Mesenteric fat pad (tissue), 1 donor: ENCODE data around the gene CRIM1. TPM values are rescaled to one million over a fixed set of nuclear protein-coding genes. Genes with fewer than 3 reads are reported as not detected.
"Not testable (repeated sequence)": the region's sequence is repeated elsewhere in the genome, so short reads cannot be mapped to it uniquely, and the experiment has no call there.

ENCODE experiments used
- DNase-seq: peaks from one replicate; pipeline ENCODE4 v3.0.0-alpha.2; 2020; ENCODE audit warnings: low spot score
- total RNA-seq: library from RNA; stranded (reverse); fragmentation: NEBNext Ultra II Directional; extraction: Animal tissue kit (Norgen Biotek cat#: 25700); gene quantifications from one replicate; pipeline ENCODE4 v1.2.1, GENCODE V29; 2021
- donor health status: DM: yes; HTN: yes; CAD: no.

Gene CRIM1
- total RNA-seq, 1 donor from 2014 or later, result 230 TPM

DNA sequence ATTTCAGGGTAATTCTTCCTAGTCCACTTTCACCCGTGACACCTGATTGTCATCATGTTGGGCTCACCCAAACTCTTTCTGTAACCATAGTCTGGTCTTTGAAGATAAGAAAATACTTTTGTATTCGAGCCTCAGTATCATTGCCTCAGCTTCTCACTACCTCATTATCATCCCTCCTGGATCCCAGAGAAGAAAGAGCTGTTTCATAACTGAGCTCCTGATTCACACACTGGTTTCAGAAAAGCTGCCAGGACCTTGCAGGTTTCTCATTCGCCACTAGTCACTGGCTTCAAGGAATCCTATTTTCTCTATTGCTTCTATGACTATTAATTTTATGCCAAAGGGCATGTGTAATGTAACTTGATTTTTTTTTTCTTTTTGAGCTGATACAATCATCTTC is 2.9 kb upstream of the CRIM1 start:
- no peak for DNase-seq

DNA sequence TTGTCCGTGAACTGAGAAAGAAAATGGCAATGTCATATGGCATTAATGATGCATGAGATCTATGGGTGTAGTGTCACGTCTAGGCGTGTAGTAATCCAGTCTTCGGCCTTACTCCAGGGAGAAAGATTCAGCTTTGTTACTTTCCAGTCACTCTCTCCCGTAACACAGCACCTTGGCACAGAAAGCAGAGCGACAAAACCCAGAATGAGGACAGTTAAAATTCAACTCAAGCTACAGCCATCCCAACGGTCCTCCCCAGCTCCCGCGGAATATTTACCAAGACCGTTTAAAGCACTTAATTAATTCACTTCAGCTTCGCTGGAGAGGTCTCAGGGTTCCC is 797 bp upstream of the CRIM1 start:
- DNase-seq, result no peak

DNA sequence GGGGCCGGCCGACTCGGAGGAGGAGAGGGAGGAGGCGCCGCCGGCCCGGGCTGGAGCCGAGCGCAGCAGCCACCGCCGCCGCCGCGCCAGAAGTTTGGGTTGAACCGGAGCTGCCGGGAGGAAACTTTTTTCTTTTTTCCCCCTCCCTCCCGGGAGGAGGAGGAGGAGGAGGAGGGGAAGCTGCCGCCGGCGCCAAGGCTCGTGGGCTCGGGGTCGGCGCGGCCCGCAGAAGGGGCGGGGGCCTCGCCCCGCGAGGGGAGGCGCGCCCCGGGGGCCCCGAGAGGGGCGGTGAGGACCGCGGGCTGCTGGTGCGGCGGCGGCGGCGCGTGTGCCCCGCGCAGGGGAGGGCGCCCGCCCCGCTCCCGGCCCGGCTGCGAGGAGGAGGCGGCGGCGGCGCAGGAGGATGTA is 316 bp downstream of the CRIM1 start:
- no peak for DNase-seq

DNA sequence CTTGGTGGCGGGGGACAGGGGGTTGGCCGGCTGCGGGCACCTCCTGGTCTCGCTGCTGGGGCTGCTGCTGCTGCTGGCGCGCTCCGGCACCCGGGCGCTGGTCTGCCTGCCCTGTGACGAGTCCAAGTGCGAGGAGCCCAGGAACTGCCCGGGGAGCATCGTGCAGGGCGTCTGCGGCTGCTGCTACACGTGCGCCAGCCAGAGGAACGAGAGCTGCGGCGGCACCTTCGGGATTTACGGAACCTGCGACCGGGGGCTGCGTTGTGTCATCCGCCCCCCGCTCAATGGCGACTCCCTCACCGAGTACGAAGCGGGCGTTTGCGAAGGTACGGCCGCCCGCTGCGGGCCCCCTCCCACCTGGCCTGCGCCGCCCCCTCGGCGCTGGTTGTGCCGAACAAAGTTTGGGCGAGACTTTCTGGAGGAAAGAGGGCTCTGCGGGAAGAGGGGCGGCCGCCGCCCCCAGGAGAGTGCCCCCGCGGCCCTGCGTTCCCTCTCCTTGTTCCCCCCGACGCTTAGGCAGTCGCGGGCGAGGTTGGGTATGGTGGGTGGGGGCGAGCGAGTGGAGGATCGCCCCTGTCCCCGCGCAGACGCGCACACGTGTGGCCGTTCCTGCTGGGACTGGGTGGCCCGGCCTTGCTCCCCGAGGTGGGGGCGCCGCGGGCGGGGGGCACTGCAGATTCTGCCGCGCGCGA is 866 bp downstream of the CRIM1 start:
- DNase-seq, result no peak

DNA sequence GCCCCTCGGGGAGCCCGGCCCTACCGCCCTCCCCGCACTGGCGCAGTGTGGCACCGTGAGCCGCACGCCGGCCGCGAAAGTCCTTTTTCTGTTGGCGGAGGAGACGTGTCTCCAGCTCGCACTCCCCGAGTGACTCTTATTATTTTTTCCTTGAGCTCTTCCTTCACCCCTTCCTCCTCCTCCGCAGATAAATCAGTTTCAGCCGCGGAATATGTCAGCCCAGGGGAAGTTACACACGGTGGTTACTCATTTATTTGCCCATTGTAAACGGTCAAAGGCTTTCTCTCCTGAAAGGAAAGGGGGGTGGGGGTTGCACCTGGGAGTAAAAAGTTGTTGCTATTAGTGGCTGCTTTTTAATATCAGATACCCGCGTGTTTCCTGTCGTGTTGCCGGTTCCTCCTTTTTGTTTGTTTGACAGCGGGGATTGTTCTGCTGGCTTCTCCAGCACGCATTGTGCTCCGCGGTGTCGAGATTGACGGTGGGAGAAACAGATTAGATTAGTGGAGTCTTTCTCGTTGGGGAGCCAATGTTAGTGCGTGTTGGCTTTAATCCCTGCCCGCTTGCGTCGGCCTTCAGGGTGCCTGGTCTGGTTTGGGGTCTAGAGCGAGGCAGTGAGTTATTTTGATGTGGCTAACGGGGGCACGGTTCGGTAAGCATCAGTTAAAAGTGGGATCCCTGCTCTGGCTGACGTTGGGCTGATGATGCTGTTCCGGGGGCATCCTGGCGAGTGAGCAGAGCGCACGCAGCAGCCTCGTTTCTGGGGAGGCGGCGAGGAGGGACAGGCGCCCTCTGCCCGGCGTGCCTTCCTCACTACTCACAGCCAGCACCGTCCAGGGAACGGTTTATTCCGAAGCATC is 1.6 kb downstream of the CRIM1 start:
- no peak for DNase-seq

DNA sequence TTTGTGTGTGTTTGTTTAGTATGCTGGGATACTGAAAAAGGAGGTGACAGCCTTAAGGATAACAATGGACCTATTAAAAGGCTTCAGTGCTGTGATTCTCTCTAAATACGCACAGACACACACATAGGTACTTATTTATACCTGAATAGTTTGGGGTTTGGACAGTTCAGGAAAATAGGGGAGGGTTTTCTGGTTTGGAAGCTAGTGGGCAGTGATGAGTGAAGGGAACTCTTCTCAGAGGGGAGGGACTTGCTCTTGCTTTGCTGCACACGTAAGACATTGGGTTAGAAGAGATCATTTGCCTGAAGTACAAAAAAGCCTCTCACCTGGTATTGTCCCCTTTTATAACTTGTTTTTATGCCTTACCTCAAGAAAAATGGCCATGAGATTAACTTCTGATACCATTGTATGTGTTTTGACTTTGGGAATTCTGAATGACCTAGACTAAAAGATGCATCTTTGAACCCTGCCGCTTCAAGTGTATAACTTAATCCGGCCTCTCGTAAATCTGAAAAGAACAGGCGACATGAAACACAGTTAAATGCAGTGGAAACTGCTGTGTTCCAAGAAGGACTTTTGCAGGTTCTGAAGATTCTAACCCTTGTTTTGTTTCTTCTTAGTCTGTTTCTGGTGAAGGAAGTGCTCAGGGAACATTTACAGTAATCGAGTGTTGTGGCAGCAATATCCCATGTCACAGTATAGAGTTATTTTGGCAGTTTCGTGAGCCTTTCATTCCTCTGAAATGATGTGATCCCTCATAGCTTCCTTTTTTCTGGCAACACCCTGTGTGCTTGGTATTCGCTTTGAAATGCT is 2.5 kb downstream of the CRIM1 start:
- DNase-seq, result no peak

DNA sequence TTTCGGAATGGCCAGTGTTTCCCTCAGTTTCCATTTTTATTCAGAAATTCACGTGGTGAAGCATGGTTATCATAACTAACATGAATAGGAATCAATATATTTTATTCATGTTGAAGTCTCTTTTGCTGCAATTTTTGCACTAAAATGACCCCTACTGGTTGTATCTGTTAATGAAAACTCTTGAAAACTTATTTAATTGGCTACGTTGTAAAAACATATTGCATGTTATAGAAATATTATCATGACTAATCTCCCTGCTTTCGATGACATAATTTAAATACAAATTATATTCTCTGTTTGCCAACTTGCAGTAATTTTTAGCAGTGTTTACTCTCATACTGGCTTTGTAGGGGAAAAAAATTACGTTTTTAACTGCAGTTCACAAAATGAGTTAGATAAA is 3.5 kb downstream of the CRIM1 start:
- DNase-seq, result no peak

DNA sequence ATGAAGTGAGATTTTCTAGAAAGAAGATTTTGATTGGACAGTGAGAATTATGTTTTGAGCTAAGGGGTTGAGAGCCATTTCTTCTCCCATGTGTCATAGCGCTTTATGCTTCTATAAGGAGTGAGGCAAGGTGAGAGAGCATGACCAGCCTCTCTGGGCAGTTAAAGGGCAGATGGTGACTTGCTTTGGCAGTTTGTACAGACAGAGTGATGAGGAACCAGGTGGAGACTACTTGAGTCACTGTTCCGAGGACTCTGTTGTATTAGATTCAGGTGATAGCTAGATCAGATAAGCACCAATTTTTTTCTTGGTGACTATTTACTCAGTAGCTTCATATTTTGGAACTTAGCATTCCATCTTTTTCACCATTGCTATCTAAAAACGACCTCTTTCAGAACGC is 4.5 kb downstream of the CRIM1 start:
- no peak for DNase-seq

DNA sequence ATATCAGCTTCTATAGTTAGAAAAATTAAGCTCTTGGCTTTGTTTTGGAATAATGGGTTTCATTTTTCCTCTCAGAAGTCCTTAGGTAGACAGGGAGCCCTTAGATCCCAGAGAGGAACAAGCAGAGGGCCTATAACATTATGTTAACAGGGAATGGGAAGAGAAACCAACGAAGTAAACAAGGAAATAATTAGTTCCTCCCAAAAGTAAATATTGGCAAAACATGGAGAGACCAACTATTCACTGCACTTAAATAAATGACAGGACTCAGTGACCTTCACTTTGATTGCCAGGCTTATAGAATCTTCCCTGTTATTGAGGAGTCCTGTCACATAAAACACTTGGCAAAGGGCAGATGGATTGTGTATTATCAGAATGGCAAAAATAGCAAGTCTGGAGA is 5.3 kb downstream of the CRIM1 start:
- no peak for DNase-seq

DNA sequence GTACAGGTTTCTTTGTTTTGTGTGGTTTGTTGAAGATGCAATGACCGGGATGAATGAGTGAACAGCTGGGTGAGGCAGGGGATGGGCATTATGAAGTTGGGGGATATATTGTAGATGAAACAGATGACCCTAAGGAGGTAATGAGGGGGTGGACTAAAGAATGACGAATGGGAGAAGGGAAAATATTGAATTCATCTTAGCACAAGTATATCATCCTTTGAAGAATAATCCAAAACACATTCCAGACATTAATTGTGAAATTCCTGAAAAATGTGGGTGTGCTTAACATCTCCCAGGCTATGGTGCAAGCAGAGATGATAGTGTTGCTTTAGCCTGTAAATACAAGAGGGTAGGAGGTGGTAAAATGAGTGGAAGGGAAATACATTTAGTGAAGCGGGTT is 5.8 kb downstream of the CRIM1 start:
- no peak for DNase-seq

DNA sequence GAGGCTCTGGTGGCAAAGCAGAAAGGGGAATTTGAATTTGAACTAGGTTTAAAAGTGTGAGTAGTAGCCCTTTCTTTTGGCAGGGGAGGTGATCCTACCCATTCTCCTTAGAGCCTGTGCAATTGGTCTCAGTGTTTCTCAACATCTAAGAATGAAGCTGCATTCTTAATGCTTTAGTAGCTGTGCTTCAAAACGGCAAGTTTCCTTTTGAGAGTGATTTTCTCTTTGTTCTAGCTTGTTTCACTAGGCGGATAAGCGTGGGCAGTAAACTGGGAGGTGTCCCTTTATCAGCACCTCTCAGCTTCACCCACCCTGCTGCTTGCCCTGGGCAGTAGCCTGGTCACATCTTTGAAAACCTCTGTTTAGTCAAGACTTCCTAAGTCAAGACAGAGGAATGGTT is 6.7 kb downstream of the CRIM1 start:
- no peak for DNase-seq

DNA sequence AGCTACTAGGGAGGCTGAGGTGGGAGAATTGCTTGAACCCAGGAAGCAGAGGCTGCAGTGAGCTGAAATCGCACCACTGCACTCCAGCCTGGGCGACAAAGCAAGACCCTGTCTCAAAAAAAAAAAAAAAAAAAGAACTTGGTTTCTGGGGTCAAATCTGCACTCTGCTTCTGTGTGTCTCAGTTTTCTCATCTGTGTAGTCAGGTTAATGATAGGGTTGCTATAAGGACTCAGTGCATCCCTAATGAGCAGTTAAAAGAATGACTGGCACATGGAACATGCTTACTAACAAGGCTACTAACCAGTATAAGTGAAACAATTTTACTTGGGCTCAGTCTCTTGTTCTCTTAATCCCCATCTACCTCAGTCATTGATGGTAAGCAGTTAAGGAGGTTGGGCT is 7.5 kb downstream of the CRIM1 start:
- DNase-seq, result not testable (repeated sequence)

DNA sequence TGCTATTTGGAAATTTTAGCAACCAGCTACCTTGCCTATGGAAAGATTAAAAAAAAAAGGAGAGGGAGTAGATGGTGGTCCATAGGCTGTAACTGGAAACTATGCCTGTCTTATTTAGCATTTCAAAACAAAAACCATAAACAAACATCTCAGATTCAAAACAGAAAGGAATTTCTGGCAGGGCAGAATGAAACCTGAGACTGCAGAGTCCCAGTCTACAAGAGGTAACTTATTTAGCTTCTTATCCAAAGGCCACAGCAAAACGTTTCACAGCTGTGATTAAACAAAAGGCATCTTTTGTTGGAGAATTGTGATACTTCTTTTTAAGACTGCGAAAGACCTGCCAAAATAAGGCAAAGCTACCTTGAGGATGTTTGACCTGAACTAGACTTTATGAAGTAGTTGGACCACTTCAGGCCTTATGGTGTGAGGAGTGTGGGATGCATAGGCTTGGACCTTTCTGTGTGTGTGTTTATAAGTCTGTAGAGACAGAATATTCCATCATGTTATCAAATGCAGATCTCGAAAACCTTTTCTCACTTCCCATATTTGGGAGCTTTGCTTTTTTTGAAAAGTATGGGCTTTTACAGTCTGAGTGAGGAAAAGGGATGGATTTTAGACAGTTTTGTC is 11.0 kb downstream of the CRIM1 start:
- DNase-seq, result no peak

DNA sequence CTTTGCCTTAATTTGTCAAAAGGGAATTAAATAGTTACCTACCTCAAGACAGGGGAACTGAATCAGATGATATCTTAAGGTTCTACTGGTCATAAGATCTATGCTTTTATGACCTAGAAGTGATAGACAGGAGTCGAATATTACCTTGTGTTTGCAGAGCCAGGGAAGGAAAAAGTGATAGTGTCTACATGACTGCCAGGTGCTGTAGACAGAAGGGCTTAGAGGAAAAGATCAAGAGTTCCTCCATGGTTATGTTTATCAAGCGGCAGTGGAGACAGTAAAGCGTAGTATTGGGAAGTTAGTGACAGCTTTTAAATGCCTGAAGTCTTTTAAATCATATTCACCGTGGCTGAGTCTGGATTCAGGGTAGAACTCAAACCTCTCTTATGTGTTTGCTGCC is 11.9 kb downstream of the CRIM1 start:
- no peak for DNase-seq

DNA sequence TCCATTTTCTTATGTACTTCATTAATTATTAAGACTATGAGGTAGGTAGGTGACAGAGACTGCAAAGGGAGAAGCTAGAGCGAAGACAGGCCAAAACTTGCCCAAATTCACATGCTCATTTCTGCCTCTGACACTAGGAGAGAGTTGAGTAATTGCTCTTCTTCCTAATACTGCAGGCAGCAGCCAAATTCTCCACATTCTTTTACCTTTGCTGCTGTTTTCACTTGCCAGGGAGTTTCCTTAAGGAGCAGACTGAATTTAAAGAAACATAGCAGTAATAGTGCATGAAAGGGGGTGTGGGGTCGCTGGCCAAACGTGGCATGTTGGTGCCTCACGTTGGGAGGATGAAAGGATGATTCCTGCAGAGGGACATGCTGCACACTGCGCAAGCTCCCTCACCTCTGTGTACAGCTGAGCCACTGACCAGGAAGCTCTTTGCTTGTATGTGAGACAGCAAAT is 12.3 kb downstream of the CRIM1 start:
- no peak for DNase-seq

DNA sequence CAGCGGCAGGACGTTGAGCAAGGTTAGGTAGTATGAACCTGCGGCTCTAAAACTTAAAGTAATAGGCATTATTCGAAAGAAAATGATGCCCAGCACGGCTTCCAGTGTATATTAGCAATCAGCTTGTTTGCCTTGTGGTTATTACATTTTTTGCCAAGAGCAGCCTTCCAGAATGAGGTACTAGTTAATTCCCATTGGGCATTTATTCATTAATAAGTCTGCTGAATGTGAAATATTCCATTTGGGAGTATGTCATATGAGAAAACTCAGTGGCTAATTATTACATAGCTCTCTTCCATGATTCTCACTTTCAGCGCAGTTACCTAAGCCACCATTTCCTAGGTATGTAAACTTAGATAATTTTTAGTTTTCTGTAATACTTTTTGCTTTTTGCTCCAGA is 12.9 kb downstream of the CRIM1 start:
- DNase-seq, result no peak

DNA sequence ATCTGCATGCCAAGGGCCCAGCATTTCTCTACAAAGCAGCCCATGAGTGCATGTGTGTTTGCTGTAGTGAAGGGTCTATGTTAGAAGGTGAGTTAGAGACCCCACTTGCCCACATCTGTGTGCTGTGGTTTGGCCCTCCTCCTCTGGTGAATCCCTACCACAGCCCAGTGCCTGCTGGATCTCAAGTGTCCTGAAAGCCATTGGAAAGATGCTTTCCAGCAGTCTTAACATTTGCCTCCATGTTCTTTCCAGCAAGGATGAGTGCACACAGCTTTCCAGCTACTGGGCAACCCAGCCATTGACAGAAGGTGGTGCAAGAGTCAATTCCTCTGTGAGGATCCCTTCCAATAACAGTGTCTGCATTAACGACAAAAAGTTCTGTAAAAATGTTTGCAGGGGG is 13.6 kb downstream of the CRIM1 start:
- DNase-seq, result no peak

DNA sequence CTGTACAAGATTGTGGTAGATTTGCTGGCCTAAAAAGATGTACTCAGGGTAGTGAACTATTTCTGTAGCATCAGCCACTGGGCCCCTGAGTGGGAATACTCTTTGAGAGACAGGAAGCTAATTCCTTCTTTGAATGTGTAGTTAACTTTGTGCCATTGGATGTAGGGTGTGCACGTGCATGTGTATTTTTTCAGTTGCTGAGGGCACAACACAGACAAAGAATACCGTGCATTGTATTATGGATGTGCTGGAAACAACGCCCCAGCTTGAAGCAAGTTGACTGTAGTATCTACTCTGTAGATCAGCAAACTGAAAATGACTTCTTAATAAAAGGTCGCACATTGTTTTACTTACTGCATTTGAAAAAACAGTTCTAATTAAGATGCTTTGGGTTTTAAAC is 14.1 kb downstream of the CRIM1 start:
- no peak for DNase-seq

DNA sequence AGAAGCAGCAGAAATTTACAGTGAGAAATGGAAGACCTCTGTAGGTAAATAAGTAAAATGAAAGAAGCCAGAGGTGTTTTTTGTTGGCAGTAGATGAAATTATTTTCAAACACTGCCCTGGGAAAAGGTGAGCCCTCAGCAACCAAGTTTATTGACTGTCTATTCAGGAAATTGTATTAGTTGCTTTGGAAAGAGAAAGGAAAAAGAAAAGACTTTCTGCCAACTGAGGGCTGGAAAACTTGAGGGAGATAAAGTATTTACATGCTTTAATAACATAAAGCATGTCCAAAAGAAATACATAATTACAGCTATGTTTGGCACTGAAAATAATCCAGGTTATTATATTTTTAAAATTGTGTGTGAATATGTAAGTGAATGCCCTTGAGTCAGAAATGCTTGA is 14.7 kb downstream of the CRIM1 start:
- no peak for DNase-seq

DNA sequence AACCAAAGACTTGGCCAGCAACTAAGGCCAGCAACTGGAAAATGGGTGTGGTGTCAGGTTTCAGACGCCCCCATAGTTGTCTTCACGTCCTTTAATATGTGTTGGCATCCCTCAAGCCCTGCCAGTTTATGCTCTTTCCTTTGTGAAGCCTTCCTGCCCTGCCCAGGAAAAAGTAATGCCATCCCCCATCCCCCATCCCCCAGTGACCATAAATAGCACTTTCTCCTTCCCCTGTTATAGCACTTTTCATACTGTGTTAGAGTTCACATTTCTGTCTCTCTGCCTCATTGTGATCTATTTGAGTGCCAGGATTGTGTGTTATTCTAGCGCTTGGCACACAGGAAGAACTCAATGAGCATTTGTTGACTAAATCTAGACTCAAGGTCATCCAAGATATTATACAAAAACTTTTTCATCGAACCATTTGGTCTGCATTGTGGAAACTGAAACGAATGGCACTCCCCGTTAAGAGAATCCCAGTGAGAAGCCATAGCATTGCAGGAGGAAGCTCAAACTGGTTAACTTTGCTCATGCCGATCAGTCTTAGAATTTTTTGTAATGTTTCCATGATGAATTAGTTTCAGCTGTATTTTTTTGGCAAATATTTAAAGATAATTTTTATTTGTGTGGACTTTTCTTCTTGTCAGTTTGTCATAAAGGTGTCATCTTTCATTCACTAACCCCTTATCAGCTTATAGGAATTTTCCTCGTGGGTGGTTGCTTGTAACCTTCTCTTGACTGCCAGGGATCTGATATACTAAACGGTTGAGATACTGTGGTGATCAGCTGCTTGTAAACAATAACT is 15.7 kb downstream of the CRIM1 start:
- DNase-seq, result no peak

DNA sequence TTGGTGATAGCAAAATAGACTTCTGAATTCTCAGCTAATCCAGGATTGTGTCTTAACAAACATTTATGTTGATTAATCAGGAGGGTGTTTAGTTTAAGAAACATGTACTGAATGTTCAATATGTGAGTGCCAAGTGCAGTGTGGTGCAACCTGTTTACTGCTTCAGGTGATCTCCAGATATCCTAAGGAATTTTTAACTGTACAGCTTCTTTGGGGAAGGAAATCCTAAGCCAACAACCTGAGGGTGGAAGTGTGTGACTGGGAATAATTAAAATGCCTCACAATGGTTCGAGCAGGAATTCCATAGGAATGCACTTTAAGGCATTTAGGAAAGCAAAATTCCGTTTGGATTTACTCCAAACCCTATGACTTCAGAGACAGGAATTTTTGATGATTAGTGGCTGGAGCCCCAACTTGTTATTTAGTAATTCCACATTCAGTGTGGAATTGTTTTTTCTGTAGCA is 16.4 kb downstream of the CRIM1 start:
- no peak for DNase-seq
